ENCODE measurements around the gene ELMOD1. TPM values are rescaled to one million over a fixed set of nuclear protein-coding genes. Genes with fewer than 3 reads are reported as not detected.

Gene ELMOD1
- total and polyA plus RNA-seq, 4 donors: 0.14 to 0.42 TPM; not detected in 2

DNA sequence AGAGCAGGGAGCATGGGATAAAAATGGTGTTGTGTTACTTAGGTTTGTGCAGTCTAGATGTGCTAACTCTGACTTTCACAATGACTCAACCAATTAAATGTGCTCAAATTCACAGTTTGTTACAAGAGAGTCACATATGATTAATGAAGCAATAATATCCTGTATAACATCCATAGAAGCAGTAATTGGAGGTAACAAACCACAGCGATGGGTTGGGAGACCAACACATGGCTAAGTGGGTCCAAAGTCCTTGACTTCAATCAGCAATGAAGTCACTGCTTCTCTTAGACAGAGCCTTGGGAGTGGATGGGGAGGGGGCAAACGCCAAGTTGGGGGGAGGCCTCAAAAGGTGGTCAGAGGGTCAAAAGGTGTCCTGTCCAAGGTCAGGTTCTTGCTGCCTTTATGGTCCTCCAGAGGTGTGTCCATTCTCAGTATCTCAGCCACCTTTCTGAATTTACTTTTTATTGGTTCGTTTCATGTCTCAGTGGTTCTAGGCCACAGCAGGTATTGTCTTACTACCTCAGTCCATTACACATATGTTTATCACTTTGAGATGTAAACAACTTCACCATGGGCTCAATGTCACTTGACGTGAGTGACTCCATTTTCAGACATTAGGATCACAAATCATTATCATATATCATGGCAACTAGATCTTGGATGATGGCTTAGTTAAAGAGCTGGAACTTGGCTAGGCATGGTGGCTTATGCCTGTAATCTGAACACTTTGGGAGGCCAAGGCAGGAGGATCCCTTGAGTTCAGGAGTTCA lies 88.5 kb downstream of the ELMOD1 start:
- no peak for DNase-seq (ENCODE audit: low spot score)
- H3K4me1 ChIP-seq (ENCODE audit: control insufficient read depth in 4 of 4, insufficient read depth in 4 of 4, low read length in 3 of 4): no peaks in the 10 kb centered on the region
- 78% methylated on average over 4 of the region's 4 CpGs for WGBS

DNA sequence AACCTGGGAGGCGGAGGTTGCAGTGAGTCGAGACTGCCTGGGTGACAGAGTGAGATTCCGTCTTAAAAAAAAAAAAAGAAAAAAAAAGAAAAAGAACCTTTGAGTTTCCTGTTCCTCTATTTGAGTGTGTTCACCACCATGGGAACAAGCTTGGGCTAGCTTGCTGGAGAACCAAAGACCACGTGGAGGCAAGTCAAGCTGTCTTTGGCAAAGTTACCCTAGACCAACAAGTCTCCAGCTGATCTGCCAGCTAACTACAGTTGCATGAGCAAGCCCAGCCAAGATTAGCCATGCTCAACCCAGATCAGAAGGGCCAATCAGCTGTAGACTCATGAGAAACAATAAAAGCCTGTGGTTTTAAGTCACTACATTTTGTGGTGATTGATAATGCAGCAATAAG lies 91.2 kb downstream of the ELMOD1 start:
- no peaks in the 10 kb centered on the region for H3K4me1 ChIP-seq (ENCODE audit: control insufficient read depth in 4 of 4, insufficient read depth in 4 of 4, low read length in 3 of 4)
- no peak overlapping the region for H3K9ac ChIP-seq (ENCODE audit: low read depth in 1 of 2, low read length in 2 of 2)
- TF ChIP-seq RAD21 (IDR thresholded peaks at IDR 0.05): no peak
- no peak for TF ChIP-seq FOXA1 (IDR thresholded peaks at IDR 0.05)
- TF ChIP-seq RXRA (IDR thresholded peaks at IDR 0.05): no peak
- no peak for TF ChIP-seq FOXA2 (IDR thresholded peaks at IDR 0.05)
- TF ChIP-seq TAF1 (conservative IDR thresholded peaks at IDR 0.05): no peak
- TF ChIP-seq, protein P1, sequence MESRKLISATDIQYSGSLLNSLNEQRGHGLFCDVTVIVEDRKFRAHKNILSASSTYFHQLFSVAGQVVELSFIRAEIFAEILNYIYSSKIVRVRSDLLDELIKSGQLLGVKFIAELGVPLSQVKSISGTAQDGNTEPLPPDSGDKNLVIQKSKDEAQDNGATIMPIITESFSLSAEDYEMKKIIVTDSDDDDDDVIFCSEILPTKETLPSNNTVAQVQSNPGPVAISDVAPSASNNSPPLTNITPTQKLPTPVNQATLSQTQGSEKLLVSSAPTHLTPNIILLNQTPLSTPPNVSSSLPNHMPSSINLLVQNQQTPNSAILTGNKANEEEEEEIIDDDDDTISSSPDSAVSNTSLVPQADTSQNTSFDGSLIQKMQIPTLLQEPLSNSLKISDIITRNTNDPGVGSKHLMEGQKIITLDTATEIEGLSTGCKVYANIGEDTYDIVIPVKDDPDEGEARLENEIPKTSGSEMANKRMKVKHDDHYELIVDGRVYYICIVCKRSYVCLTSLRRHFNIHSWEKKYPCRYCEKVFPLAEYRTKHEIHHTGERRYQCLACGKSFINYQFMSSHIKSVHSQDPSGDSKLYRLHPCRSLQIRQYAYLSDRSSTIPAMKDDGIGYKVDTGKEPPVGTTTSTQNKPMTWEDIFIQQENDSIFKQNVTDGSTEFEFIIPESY (IDR thresholded peaks at IDR 0.05): no peak
- TF ChIP-seq EGR1 (IDR thresholded peaks at IDR 0.05; ENCODE audit: low read depth in 2 of 2): no peak
- no peak for TF ChIP-seq YY1 (IDR thresholded peaks at IDR 0.05)
- TF ChIP-seq SP1 (IDR thresholded peaks at IDR 0.05): no peak
- TF ChIP-seq, protein P2, sequence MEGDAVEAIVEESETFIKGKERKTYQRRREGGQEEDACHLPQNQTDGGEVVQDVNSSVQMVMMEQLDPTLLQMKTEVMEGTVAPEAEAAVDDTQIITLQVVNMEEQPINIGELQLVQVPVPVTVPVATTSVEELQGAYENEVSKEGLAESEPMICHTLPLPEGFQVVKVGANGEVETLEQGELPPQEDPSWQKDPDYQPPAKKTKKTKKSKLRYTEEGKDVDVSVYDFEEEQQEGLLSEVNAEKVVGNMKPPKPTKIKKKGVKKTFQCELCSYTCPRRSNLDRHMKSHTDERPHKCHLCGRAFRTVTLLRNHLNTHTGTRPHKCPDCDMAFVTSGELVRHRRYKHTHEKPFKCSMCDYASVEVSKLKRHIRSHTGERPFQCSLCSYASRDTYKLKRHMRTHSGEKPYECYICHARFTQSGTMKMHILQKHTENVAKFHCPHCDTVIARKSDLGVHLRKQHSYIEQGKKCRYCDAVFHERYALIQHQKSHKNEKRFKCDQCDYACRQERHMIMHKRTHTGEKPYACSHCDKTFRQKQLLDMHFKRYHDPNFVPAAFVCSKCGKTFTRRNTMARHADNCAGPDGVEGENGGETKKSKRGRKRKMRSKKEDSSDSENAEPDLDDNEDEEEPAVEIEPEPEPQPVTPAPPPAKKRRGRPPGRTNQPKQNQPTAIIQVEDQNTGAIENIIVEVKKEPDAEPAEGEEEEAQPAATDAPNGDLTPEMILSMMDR (IDR thresholded peaks at IDR 0.05; ENCODE audit: low read depth, low read length, missing input control): no peak
- TF ChIP-seq GABPA (IDR thresholded peaks at IDR 0.05 in 1 of 2, conservative IDR thresholded peaks at IDR 0.05 in 1 of 2): no peak
- TF ChIP-seq HNF4A (conservative IDR thresholded peaks at IDR 0.05): no peak
- TF ChIP-seq, protein P3, sequence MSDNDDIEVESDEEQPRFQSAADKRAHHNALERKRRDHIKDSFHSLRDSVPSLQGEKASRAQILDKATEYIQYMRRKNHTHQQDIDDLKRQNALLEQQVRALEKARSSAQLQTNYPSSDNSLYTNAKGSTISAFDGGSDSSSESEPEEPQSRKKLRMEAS (IDR thresholded peaks at IDR 0.05): no peak
- TF ChIP-seq, protein P4, sequence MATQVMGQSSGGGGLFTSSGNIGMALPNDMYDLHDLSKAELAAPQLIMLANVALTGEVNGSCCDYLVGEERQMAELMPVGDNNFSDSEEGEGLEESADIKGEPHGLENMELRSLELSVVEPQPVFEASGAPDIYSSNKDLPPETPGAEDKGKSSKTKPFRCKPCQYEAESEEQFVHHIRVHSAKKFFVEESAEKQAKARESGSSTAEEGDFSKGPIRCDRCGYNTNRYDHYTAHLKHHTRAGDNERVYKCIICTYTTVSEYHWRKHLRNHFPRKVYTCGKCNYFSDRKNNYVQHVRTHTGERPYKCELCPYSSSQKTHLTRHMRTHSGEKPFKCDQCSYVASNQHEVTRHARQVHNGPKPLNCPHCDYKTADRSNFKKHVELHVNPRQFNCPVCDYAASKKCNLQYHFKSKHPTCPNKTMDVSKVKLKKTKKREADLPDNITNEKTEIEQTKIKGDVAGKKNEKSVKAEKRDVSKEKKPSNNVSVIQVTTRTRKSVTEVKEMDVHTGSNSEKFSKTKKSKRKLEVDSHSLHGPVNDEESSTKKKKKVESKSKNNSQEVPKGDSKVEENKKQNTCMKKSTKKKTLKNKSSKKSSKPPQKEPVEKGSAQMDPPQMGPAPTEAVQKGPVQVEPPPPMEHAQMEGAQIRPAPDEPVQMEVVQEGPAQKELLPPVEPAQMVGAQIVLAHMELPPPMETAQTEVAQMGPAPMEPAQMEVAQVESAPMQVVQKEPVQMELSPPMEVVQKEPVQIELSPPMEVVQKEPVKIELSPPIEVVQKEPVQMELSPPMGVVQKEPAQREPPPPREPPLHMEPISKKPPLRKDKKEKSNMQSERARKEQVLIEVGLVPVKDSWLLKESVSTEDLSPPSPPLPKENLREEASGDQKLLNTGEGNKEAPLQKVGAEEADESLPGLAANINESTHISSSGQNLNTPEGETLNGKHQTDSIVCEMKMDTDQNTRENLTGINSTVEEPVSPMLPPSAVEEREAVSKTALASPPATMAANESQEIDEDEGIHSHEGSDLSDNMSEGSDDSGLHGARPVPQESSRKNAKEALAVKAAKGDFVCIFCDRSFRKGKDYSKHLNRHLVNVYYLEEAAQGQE (IDR thresholded peaks at IDR 0.05): no peak
- no peak for TF ChIP-seq NR2F2 (IDR thresholded peaks at IDR 0.05)
- TF ChIP-seq HNF4G (IDR thresholded peaks at IDR 0.05): no peak
- no peak for DNase-seq (ENCODE audit: low spot score)
- H3K9me3 ChIP-seq (ENCODE audit: control insufficient read depth in 4 of 4, low read length in 3 of 4): no peaks in the 10 kb centered on the region
- WGBS: 73% methylated on average over 4 of the region's 4 CpGs
- no peaks in the 10 kb centered on the region for H3K27me3 ChIP-seq (ENCODE audit: control insufficient read depth in 4 of 4, insufficient read depth in 4 of 4, low read length in 3 of 4)
- no peak overlapping the region for H3K27ac ChIP-seq (ENCODE audit: low read depth in 1 of 2, low read length in 2 of 2)
- H3K36me3 ChIP-seq (ENCODE audit: control insufficient read depth in 4 of 4, insufficient read depth in 3 of 4, low read depth in 1 of 4, low read length in 3 of 4): no peaks in the 10 kb centered on the region
- no peak overlapping the region for H3K4me3 ChIP-seq (ENCODE audit: low read depth in 1 of 3, low read length in 3 of 3)

More for the DNA sequence above, 88.5 kb downstream of the ELMOD1 start:
- no peak overlapping the region for H3K4me3 ChIP-seq (ENCODE audit: low read depth in 1 of 3, low read length in 3 of 3)
- no peaks in the 10 kb centered on the region for H3K36me3 ChIP-seq (ENCODE audit: control insufficient read depth in 4 of 4, insufficient read depth in 3 of 4, low read depth in 1 of 4, low read length in 3 of 4)
- H3K27me3 ChIP-seq (ENCODE audit: control insufficient read depth in 4 of 4, insufficient read depth in 4 of 4, low read length in 3 of 4): no peaks in the 10 kb centered on the region
- H3K9me3 ChIP-seq (ENCODE audit: control insufficient read depth in 4 of 4, low read length in 3 of 4): no peaks in the 10 kb centered on the region
- H3K27ac ChIP-seq (ENCODE audit: low read depth in 1 of 2, low read length in 2 of 2): no peak overlapping the region
- no peak overlapping the region for H3K9ac ChIP-seq (ENCODE audit: low read depth in 1 of 2, low read length in 2 of 2)
- TF ChIP-seq SP1 (IDR thresholded peaks at IDR 0.05) (no peak), FOXA1 (IDR thresholded peaks at IDR 0.05) (no peak), RXRA (IDR thresholded peaks at IDR 0.05) (no peak)
- TF ChIP-seq, protein P1 (IDR thresholded peaks at IDR 0.05): no peak
